ENCODE measurements around the gene RMDN2.

- no peak for TF ChIP-seq CTCF (IDR thresholded peaks at IDR 0.05)
- TF ChIP-seq POLR2A (IDR thresholded peaks at IDR 0.05), result no peak
These were observed 60.2 kb downstream of the RMDN2 start for GRCh38 chr2:37985333-37985732.

Data from uterus (tissue), 2 donors.